Transverse colon (tissue), 4 donors: Measurements from ENCODE around the gene KRTAP5-5.

ENCODE experiments used
- CTCF ChIP-seq, 5 experiments: fragments of 200-600 bp in 3 of 5; fragments of 450-650 bp in 2 of 5; sonication (generic) in 3 of 5; IDR thresholded peaks; 1 replicate in 2 of 5; 2 replicates in 3 of 5; pipeline ENCODE4 v1.5.1; 2016 to 2017; ENCODE audit warnings: antibody characterized with exemption in 5 of 5, inconsistent platforms in 3 of 5, mild to moderate bottlenecking in 2 of 5, moderate library complexity in 1 of 5
- POLR2AphosphoS5 ChIP-seq, 3 donors: sonication (generic); formaldehyde crosslinking; IDR thresholded peaks; one replicate each; pipeline ENCODE4 v1.6.1; 2016; ENCODE audit warnings: antibody characterized with exemption in 3 of 3

DNA sequence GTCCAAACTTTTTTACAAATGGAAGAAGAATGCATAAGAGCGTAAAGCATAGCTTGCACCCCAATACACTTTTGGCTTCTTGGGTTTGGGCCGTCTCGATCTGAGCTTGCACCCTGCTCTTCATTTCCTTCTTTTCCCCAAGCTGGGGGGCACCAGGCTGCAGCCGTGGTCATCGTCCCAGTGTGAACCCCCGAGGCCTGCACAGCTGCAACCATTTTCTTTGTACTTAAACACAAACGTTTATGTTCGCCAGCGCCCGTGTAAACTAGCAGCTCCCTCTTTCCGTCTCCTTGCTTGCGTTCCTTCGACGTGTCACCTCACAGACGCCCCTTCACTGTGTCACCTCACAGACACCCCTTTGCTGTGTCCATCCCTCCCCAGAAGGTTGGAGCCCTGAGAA is 10.1 kb downstream of the KRTAP5-5 start:
- TF ChIP-seq CTCF (IDR thresholded peaks at IDR 0.05) (no peak), POLR2AphosphoS5 (IDR thresholded peaks at IDR 0.05) (no peak)
